ENCODE measurements around the gene KCNMA1.

DNA sequence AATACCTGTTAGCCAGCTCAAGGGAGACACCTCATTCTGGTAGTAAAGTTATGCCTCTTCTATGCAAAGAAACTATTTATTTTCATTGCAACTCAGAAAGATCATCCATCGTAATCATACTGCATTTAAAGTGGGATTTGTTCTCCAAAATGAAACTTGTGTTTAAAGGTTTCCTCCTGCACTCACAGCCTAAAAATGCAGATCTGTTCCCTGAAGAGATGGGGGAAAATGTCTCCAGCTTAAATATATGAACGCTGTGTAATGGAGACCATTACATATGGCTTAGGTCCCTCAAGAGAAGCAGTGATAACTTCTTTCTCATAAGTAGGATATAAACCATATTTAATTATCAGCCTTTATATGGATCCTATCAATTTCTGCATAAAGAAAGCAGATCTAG lies 665.1 kb downstream of the KCNMA1 start:
- TF ChIP-seq, protein P1, sequence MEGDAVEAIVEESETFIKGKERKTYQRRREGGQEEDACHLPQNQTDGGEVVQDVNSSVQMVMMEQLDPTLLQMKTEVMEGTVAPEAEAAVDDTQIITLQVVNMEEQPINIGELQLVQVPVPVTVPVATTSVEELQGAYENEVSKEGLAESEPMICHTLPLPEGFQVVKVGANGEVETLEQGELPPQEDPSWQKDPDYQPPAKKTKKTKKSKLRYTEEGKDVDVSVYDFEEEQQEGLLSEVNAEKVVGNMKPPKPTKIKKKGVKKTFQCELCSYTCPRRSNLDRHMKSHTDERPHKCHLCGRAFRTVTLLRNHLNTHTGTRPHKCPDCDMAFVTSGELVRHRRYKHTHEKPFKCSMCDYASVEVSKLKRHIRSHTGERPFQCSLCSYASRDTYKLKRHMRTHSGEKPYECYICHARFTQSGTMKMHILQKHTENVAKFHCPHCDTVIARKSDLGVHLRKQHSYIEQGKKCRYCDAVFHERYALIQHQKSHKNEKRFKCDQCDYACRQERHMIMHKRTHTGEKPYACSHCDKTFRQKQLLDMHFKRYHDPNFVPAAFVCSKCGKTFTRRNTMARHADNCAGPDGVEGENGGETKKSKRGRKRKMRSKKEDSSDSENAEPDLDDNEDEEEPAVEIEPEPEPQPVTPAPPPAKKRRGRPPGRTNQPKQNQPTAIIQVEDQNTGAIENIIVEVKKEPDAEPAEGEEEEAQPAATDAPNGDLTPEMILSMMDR (IDR thresholded peaks at IDR 0.05): no peak
- TF ChIP-seq POLR2AphosphoS5 (IDR thresholded peaks at IDR 0.05): no peak
- no peak for TF ChIP-seq EP300 (IDR thresholded peaks at IDR 0.05; ENCODE audit: low read depth)
- no peak for TF ChIP-seq POLR2A (IDR thresholded peaks at IDR 0.05)
